ENCODE data around the gene STX8. TPM values are rescaled to one million over a fixed set of nuclear protein-coding genes. Genes with fewer than 3 reads are reported as not detected.

The STX8 gene
- total RNA-seq, 2 donors from 2014 or later, result 46.6 to 72.4 TPM

GRCh38 chr17:9241774-9242496, 333.7 kb downstream of the STX8 start:
- intact Hi-C loops (cut with DNase I), result loop anchor here (5.0 kb wide), 1 partner anchor 50 kb away; no protein-coding TSS in a partner anchor
- Histone ChIP-seq H3K4me1 (replicated peaks) (no peaks in the 10 kb centered on the region), H3K36me3 (no peaks in the 10 kb centered on the region), H3K4me3 (no peak overlapping the region), H3K9me3 (no peaks in the 10 kb centered on the region), H3K27ac (peak overlapping the region; percentile 86 to 90), H3K27me3 (replicated peaks; ENCODE audit: insufficient read depth) (no peaks in the 10 kb centered on the region)
- 81% methylated on average over 12 of the region's 16 CpGs for WGBS
- DNase-seq (ENCODE audit: low spot score), result no peak
- TF ChIP-seq POLR2AphosphoS5 (IDR thresholded peaks at IDR 0.05) (no peak), POLR2A (IDR thresholded peaks at IDR 0.05) (no peak)
- TF ChIP-seq, protein P1, sequence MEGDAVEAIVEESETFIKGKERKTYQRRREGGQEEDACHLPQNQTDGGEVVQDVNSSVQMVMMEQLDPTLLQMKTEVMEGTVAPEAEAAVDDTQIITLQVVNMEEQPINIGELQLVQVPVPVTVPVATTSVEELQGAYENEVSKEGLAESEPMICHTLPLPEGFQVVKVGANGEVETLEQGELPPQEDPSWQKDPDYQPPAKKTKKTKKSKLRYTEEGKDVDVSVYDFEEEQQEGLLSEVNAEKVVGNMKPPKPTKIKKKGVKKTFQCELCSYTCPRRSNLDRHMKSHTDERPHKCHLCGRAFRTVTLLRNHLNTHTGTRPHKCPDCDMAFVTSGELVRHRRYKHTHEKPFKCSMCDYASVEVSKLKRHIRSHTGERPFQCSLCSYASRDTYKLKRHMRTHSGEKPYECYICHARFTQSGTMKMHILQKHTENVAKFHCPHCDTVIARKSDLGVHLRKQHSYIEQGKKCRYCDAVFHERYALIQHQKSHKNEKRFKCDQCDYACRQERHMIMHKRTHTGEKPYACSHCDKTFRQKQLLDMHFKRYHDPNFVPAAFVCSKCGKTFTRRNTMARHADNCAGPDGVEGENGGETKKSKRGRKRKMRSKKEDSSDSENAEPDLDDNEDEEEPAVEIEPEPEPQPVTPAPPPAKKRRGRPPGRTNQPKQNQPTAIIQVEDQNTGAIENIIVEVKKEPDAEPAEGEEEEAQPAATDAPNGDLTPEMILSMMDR (IDR thresholded peaks at IDR 0.05), result no peak

GRCh38 chr17:9241371-9241712, 334.3 kb downstream of the STX8 start:
- Histone ChIP-seq H3K27me3 (replicated peaks; ENCODE audit: insufficient read depth) (no peaks in the 10 kb centered on the region), H3K9me3 (no peaks in the 10 kb centered on the region), H3K4me3 (no peak overlapping the region), H3K4me1 (replicated peaks) (no peaks in the 10 kb centered on the region), H3K27ac (peak overlapping the region; percentile 86 to 90), H3K36me3 (no peaks in the 10 kb centered on the region)
- 32% methylated on average over 10 of the region's 10 CpGs for WGBS
- no peak for DNase-seq (ENCODE audit: low spot score)
- intact Hi-C loops (cut with DNase I), result loop anchor here (5.0 kb wide), 1 partner anchor 51 kb away; no protein-coding TSS in a partner anchor
- TF ChIP-seq, protein P1 (IDR thresholded peaks at IDR 0.05), result no peak
- no peak for TF ChIP-seq POLR2A (IDR thresholded peaks at IDR 0.05)
- no peak for TF ChIP-seq POLR2AphosphoS5 (IDR thresholded peaks at IDR 0.05)

- no peaks in the 10 kb centered on the region for H3K27me3 ChIP-seq (replicated peaks; ENCODE audit: insufficient read depth)
- WGBS, result 37% methylated on average over 17 of the region's 17 CpGs
- peak; percentile 55 for DNase-seq (ENCODE audit: low spot score)
- TF ChIP-seq POLR2AphosphoS5 (IDR thresholded peaks at IDR 0.05) (peak; percentile 65), POLR2A (IDR thresholded peaks at IDR 0.05) (no peak)
- TF ChIP-seq, protein P1 (IDR thresholded peaks at IDR 0.05), result no peak
- H3K4me3 ChIP-seq, result peak overlapping the region in 1 of 2 donors; percentile 48
- no peaks in the 10 kb centered on the region for H3K36me3 ChIP-seq
- H3K9me3 ChIP-seq, result no peaks in the 10 kb centered on the region
- H3K27ac ChIP-seq, result peak overlapping the region; percentile 86 to 90
- H3K4me1 ChIP-seq (replicated peaks), result no peaks in the 10 kb centered on the region
- intact Hi-C loops (cut with DNase I), result loop anchor here (5.0 kb wide), 1 partner anchor 51 kb away; no protein-coding TSS in a partner anchor
These were observed 334.8 kb downstream of the STX8 start for GRCh38 chr17:9240659-9241370.

- peak overlapping the region; percentile 86 to 90 for H3K27ac ChIP-seq
- peak overlapping the region; percentile 33 to 48 for H3K4me3 ChIP-seq
- WGBS, result 1% methylated on average over 28 of the region's 84 CpGs
- H3K9me3 ChIP-seq, result no peaks in the 10 kb centered on the region
- intact Hi-C loops (cut with DNase I), result loop anchor here (5.0 kb wide), 1 partner anchor 52 kb away; no protein-coding TSS in a partner anchor
- H3K4me1 ChIP-seq (replicated peaks), result no peaks in the 10 kb centered on the region
- no peaks in the 10 kb centered on the region for H3K27me3 ChIP-seq (replicated peaks; ENCODE audit: insufficient read depth)
- DNase-seq (ENCODE audit: low spot score), result peak; percentile 72
- TF ChIP-seq, protein P1 (IDR thresholded peaks at IDR 0.05), result peak in 1 of 4 experiments; percentile 4
- TF ChIP-seq POLR2A (IDR thresholded peaks at IDR 0.05) (peak; percentile 68), POLR2AphosphoS5 (IDR thresholded peaks at IDR 0.05) (no peak)
- H3K36me3 ChIP-seq, result no peaks in the 10 kb centered on the region
These were observed 335.6 kb downstream of the STX8 start for GRCh38 chr17:9239793-9240658.

All from prostate gland (tissue), 2 donors.